HG03565 (cell line): Measurements from ENCODE around the gene TUBB4B.
"Not testable (repeated sequence)": the region's sequence is repeated elsewhere in the genome, so short reads cannot be mapped to it uniquely, and the experiment has no call there.

Source experiments
- ATAC-seq: cut with Tn5 transposase; IDR thresholded peaks from one replicate; pipeline ENCODE4 v1.9.1; 2021; ENCODE audit warnings: mild to moderate bottlenecking, moderate library complexity; ENCODE audit not compliant: unreplicated experiment

The TUBB4B gene

DNA sequence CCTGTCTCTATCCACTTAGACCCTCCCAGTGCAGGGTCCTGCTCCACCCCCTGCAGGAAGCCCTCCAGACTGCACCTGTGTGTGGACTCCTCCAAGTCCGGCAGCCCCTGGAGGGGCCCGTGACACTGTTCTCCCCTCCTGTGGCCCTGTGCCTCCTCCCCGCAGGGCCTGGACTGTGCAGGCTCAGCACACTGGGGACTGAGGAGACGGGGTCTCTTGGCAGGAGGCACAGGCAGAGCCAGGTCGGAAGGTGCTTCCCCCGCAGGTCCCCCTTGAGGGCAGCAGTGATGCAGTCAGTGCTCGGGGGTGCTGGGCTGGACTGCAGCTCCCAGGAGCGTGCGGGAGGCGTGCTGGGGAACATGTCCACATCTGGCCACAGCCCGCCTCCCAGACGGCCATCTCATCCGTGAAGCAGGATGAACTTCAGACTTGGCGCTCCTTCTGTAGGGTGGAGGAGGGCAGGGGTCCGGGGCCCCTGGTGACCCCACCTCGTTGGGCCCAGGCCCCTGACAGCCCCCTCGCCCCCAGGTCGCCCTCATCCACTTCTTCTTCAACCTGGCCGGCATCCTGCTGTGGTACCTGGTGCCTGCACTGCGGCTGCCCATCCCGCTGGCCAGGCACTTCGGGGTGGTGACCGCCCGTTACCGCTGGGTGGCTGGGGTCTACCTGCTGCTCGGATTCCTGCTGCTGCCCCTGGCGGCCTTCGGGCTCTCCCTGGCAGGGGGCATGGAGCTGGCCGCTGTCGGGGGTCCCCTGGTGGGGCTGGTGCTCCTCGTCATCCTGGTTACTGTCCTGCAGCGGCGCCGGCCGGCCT lies 5.5 kb upstream of the TUBB4B start:
- no peak for ATAC-seq

GRCh38 chr9:137236238-137236935 lies 4.7 kb upstream of the TUBB4B start:
- no peak for ATAC-seq

DNA sequence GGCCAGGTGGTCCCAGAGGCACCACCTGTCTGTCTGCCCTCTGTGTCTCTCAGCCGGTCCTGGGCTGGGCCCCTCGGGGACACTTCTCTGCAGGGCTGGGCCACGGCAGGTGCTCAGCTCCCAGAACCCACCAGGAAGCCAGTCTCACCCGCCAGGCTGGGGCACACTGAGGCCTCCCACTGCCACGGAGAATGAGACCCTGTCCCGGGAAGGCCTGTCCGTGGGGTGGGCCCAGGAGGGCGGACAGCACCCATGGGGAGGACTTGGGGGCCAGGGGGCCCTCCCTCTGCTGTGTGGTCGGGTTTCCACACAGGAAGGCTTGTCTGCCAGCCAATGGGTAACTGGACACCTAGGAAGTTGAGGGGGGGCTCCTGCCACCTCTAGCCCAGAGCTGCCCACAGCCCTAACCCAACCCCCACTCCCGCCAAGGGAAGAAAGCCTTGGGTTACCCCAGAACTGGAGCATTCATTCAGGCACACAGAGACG lies 4.1 kb upstream of the TUBB4B start:
- ATAC-seq = no peak

DNA sequence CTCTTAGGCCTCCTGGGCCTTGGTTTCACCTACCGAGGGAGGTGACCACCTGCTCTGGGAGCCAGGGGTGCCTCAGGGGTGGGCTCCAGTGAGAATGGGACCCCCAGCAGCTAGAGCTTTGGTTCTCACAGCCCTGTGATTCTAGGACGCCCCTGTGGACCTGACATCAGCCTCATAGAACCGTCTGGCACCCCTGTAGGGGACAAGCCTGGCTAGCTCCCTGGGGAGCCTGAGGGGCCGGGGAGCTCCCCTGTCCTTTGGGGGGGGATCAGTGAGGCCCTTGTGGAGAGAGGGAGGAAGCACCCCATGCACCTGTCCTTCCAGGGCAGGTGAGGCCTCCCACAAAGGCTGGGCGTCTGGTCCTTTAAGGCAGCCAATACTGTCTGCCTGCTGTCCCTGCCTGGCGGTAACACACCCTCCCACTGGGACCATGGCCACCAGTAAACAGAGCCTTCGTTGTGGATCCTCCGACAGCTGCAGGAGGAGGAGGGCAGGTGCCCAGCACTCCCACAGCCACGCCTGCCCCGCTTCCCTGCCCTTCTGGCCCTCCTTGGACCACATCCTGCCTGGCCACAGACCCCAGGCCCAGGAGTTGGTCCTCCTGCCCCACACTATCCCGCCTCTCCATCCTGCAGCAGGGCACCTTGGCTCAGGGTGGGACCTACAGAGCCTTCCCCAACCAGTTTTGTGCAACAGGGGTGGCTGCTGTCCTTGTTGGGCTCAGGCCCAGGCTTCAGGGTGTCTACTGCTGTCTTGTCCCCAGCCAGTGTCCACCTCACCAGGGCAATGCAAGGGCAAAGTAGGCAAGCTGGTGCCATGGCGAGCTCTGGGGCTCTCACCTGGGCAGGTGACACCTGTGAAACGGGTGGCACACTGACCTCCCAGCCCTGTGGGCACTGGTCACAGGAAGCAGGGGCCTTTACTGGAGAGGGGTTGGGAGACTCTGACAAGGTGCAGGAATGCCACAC lies 3.0 kb upstream of the TUBB4B start:
- ATAC-seq = no peak

- not testable (repeated sequence) for ATAC-seq
Measured at GRCh38 chr9:137239541-137240200, 1.4 kb upstream of the TUBB4B start.

DNA sequence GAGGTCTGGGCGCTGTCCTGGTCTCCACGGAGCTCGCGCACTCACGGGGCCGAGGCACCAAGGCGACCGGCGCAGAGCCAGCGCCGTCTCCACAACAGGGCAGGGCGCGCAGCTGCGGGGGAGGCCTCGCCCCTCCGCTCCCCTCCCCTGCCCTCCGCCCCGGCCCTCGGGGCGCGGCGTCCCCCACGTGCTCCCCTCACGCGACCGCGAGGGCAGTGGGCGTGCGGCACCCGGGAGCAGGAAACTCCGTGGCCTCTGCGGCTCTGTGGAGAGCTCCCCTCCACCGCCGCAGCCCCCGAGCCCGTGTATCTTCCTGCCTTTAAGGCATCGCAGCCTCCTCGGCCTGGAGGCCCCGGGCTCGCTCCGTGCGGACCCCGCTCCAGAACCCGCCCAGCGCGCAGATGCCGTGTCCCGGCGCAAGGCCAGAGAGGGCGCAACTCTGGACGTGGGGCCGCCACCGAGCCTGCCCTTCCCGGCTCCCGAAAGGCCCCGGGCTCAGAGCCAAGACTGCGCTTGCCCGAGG lies 708 bp upstream of the TUBB4B start:
- peak; percentile 18 for ATAC-seq

- ATAC-seq = no peak
Measured at GRCh38 chr9:137241490-137242268, 592 bp downstream of the TUBB4B start.

DNA sequence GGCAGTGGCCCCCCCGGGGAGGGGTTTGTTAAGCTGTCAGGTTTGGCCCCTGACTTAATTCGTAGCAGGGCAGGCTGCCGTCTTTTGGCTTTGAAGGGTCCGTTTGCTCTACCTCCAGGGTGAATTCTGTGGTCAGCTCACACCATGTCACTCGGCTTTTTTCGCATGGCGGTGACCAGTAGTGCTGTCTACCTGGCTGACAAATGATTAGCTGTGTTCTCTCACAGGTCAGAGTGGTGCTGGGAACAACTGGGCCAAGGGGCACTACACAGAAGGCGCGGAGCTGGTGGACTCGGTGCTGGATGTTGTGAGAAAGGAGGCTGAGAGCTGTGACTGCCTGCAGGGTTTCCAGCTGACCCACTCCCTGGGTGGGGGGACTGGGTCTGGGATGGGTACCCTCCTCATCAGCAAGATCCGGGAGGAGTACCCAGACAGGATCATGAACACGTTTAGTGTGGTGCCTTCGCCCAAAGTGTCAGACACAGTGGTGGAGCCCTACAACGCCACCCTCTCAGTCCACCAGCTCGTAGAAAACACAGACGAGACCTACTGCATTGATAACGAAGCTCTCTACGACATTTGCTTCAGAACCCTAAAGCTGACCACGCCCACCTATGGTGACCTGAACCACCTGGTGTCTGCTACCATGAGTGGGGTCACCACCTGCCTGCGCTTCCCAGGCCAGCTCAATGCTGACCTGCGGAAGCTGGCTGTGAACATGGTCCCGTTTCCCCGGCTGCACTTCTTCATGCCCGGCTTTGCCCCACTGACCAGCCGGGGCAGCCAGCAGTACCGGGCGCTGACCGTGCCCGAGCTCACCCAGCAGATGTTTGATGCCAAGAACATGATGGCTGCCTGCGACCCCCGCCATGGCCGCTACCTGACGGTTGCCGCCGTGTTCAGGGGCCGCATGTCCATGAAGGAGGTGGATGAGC lies 1.4 kb downstream of the TUBB4B start:
- no peak for ATAC-seq

GRCh38 chr9:137243266-137243625 lies 2.2 kb downstream of the TUBB4B start:
- ATAC-seq = not testable (repeated sequence)

DNA sequence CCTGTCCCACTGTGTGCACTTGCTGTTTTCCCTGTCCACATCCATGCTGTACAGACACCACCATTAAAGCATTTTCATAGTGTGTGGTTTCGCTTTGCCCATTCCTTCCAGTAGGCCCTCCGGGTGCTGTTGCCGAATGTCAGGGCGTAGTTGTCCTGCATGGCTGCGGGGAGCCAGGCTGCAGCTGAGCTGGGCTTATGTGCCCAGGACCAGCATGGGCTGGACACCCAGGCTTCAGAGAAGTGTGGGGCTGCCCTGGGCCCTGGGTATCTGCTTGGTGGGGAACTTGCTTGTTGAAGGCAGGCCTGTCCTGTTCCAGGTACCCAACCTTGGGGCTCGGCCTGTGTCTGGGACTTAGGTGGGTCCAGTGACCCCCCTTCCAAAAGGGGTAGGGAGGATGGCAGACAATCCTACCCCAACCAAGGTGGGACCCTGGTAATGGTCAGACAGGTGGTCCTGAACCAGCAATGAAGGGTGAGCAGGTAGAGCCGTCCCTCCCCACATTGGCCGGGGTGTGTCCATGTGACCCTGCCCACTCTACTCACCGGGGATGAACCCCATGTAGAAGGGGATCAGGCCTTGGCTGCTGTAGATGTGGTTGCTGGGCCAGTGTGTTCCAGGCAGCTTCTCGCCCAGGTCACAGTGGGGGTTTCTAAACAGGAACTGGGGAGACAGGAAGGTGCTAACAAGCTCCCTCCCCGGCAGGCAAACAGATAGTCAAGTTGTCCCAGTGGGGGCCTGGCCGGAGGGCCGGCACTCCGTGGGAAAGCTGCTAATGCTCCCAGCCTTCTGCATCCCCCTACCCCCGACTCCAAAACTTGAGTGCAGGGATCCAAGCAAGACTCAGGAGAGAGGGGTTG lies 2.8 kb downstream of the TUBB4B start:
- no peak for ATAC-seq

GRCh38 chr9:137244486-137245449 lies 3.7 kb downstream of the TUBB4B start:
- ATAC-seq = no peak

GRCh38 chr9:137245450-137246421 lies 4.6 kb downstream of the TUBB4B start:
- no peak for ATAC-seq

- ATAC-seq = no peak
Measured at GRCh38 chr9:137247135-137247915, 6.2 kb downstream of the TUBB4B start.

DNA sequence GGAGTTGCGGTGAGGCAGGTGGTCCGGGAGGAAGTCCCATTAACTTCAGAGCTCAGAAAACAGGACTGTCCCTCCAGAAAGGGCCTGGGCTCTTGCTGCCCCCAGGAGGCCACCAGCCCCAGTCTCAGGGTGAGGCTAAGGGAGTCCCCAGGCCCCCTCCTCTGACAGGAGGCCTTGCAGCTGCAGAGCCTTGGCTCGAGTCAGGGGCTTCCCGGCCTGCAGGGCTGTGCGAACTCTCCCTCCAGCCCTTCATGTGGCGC lies 6.8 kb downstream of the TUBB4B start:
- no peak for ATAC-seq
